Ammon's horn (tissue), 1 donor: ENCODE results near the gene SLC16A7.
"Not testable (repeated sequence)": the region's sequence is repeated elsewhere in the genome, so short reads cannot be mapped to it uniquely, and the experiment has no call there.

Source experiments
- DNase-seq: peaks from one replicate; pipeline ENCODE4 v3.0.0-alpha.2; 2016; ENCODE audit warnings: low spot score

SLC16A7 gene

DNA sequence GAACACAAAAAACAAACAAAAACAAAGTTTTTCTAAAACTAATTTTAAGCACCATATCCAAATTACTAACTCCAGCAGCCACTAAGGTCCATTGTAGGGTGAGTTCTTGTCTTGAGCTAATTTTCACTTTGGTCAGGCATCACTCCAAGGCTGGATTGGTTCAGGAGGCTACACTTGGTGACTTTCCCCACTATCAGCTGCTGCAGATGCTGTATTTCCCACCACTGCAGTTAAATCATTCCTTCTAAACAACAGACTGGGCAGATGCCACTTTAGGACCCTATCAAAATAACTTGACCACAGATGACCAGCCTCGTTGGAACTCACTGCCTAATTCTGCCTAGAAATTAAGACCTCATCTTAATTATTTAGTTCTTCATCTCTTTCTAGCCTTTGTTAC, 140.5 kb downstream of the SLC16A7 start:
- no peak for DNase-seq

DNA sequence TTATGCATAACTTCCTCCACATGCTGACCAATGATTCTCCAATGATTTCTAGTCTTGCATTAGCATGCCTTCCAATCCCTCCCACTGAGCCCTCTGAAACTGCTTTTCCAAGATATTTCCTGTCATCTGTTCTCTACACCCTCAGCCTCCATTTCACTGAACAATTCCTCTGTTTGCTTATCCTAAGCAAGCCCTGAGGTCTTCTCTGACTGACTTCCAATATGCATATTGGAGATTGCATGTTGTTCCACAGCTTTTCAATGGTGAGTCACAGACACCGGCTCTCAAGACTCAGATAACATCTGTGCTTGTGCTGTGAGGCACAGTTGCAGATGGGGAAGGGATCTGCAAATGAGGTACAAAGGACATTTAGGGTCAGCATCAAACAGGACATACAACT, 141.0 kb downstream of the SLC16A7 start:
- peak; percentile 17 for DNase-seq

DNA sequence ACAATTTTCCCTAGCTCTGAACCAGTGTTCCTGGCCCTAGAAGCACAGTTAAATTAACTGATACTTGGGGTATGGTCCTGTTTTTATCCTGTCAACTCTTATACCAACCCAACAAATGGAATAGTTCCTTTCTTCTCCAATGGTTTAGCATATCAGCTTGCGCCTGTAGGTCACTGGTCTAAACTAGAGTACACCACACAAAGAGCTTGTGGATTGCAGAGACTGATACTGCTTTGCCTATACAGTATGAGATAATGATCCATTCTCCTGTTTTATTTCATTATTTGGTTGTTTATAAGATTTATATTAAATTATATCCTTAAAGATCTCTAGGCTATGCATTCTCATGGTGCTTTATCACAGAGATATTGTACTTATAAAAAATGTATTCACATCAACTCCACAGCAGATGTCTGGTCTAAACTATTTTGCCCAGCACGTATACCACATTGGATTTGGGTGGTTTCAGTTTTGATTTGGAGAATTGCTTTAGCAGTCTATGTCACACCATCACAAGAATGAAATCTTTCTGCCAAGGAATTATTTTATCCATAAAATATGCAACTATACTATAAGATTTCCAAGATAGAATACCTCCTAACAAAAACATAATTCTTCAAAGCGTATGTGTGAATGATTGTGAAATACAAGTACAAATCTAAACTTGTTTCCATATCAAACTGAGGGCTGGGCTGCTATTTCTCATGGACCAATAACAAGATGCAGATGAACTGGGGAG, 142.1 kb downstream of the SLC16A7 start:
- DNase-seq, result no peak

DNA sequence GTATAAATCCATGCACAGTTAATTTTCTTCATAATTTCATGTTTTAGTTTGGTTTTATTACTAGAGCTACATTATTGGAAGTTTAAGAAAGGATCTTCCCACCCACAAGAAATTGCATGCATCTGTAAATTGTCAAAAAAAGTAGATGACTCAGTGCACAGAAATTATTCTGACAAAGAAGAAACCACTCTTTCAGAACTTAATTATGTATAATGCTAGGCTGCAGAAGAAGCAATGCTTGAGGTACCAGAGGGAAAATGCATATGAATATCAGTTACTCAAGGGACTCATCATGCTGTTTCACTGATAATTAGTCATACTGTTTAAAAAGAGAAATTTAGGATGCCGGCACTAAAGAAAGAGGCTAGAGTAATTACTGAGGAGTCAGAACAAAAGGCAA, 147.0 kb downstream of the SLC16A7 start:
- DNase-seq, result no peak

DNA sequence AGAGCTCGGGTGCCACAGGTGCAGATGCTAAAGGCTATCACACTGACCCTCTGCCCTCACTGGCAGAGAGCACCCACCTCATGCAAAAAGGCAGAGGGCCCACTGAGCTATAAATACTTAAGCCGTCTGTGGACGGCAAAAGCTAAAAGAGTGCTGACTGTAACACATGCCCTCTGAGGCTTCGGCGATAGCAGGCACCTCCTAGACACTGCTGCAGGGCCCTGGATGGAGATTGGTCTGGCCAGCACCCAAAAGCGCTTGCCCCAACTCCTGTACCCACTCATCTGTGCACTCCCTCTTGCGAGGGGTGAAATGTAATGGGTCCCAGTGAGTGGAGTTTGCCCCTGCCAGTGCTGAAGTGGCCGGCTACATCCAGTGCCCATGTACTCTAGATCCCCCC, 148.7 kb downstream of the SLC16A7 start:
- DNase-seq, result no peak

DNA sequence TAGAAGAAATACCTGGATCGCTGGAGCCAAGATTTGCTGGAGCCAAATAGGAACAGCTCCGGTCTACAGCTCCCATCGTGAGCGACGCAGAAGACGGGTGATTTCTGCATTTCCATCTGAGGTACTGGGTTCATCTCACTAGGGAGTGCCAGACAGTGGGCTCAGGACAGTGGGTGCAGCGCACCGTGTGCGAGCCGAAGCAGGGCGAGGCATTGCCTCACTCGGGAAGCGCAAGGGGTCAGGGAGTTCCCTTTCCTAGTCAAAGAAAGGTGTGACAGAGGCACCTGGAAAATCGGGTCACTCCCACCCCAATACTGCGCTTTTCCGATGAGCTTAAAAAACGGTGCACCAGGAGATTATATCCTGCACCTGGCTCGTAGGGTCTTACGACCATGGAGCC, 155.3 kb downstream of the SLC16A7 start:
- not testable (repeated sequence) for DNase-seq

DNA sequence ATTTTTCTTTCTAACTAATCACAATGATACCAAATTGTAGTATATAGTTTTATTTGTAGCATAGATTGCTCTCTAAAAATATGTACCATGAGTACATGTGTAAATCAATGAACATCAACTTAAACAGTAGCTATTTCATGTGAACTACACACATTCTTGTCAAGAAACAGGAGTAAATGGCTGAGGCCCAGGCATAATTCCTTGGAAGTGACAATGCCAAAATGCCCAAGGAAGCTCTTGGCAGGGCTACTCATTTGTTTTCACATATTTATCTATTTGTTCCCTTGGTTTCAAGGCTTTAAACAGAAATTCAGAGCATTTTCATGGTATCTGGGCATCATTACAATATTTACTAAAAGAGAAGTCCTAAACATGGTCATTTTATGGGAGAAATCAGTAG, 165.7 kb downstream of the SLC16A7 start:
- DNase-seq, result no peak

DNA sequence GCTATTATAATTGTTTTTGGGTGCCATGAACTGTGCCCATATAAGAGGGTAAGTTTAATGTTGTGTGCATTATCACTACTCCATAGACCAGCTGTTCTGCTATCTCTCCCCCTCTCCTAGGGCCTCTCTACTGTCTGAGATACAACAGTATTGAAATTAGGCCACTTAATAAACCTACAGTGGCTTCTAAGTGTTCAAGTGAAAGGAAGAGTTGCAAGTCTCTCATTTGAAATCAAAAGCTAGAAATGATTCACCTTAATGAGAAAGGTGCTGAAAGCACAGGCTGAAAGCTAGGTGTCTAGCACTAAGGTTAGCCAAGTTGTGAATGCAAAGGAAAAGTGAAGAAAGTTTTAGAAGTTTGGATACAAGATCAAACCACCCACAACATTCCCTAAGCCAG, 168.0 kb downstream of the SLC16A7 start:
- DNase-seq, result no peak

DNA sequence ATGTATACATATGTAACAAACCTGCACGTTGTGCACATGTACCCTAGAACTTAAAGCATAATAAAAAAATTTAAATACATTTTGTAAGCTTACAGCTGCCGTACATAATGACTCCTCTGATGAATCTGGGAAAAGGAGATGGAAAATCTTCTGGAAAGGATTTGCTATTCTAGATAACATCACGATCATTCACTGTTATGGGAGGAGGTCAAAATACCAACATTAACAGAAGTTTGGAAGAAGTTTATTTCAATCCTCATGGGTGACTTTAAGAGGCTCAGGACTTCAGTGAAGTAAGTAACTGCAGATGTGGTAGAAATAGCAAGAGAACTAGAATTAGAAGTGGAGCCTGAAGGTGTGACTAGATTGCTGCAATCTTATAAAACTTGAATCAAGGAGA, 172.2 kb downstream of the SLC16A7 start:
- no peak for DNase-seq

DNA sequence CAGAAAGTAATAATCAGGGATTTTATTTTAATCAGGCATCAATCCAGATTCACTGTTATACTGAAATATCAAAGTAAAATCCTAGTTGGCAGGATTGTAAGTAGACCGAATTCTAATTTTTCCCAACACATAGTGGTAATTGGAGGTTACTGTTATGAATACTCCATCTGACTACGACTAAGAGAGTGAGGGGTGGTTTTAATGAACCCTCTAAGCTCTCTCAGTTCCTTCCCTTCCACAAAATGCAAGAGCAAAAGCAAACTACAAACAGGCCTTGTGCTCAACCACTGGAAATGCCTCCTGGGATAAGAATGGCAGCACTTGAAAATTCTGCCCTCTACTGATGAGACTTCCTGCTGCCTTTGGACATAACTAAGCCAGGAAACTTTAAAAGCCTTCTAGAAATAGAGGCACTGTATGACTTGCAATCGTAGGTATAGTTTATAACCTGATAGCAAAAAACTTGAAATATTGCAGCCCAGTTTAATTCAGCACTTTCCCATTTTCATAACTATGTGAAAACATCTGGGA, 184.8 kb downstream of the SLC16A7 start:
- peak; percentile 56 for DNase-seq

DNA sequence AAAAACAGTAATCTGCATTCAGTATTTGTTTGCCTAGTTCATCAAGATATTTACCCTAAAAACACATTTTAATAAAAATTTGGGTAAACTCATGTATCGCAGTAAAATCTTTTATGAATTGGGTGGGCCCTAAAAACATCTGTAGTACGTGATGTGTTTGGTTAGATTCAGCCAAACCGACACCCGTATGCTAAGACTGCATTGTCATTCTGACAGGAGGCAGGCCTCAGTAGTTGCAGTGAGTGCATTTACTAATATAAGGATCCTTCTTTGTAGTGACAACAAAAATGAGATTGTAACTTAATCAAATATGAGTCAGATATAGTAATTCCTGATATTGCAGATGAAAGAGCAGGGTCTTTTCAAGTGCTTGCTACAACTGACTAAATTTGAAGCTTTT, 191.8 kb downstream of the SLC16A7 start:
- no peak for DNase-seq

DNA sequence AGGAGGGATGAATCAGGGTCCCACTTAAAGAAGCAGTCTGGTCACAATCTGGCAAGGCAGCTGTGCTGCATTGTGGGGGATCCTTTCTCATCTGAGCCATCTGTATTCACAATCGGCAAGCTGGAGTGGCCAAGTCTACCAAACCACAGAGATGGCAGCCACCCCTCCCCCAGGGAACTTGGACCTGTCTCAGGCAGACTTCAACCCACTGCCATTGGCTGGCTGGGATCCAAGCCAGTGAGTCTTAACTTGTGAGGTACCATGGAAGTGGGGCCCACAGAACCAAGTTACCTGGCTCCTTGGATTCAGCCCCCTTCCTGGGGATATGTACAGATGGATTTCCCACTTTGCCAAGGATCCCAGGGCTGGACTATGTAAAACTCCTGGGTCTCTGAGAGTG, 196.8 kb downstream of the SLC16A7 start:
- no peak for DNase-seq

DNA sequence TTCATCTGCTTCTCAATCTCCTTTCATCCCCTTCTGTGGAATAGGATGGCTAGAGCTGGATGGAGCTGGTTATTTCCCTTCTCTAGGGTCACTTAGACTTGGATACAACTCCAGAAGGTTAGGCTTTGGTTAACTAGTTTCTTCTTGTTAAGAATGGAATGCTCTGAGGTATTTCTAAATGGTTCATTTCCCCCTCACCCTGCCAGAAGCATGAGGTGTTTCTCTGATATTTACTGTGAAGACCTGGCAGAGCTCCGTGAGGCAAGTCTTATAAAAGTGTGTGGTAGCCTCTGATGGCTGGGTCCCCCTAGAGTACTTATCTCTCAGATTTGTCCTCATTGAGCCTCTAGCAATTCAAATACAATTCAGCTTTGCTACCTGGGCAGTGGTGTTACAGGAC, 207.9 kb downstream of the SLC16A7 start:
- no peak for DNase-seq

DNA sequence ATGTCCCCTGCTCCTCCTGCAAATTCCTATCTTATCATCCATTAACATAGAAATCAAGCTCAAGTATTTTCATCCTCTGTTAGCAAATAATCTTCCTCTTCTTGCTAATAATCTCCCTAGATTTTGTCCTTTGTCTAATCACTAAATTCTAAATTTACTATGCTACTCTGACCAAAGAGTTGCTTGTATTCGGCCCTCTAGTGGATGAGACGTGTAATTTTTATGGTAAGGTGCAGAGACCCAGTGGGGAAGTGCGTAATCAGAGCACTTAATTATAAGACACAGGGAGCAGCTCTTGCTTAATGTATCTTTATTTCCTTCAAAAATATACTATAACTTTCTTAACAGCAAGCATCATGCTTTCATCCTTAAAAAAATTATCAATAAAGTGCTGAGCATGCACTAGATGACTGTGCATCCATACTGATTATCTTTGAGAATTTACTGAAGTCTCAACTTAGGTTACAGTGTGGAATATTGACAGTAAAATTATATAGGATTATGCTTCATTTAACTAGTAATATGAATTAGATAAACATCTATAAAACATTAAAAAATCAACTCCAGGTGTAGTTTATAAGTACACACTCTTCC, 212.6 kb downstream of the SLC16A7 start:
- peak; percentile 52 for DNase-seq

DNA sequence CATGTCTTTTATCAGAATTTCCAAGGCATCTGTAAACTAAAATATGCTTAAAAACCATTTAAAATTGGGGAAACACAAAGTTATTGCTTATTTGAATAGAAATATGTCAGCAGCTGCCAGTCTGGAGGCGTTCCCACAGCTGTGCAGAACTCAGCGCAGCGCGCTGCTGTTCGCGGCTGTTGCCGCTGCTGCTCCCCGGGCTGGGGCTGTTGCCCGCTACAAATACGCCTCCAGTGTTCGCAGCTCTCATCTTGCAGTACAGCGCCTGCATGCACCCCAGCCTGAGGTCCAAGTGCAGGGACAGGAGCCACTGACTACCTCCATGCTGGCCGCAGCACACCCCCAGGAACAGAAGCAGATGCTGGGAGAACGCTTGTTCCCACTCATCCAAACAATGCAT, 216.2 kb downstream of the SLC16A7 start:
- no peak for DNase-seq

DNA sequence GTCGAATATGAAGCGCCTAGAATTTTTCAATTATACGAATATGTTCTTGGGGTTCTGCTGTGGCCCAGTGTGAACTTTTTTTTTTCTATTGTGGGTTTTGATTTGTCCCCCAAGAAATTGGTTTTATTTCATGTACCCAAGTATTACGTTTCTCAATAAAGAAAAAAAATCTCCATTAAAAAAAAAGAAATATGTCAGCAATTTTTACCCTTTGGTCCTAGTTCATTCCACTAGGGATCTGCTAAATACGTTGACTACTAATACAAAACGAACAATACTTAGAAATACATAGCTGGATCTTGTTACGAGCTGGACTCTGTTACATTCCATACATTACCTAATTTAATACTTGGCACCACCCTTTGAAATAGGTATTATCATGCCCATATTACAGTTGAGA, 216.9 kb downstream of the SLC16A7 start:
- DNase-seq, result no peak

DNA sequence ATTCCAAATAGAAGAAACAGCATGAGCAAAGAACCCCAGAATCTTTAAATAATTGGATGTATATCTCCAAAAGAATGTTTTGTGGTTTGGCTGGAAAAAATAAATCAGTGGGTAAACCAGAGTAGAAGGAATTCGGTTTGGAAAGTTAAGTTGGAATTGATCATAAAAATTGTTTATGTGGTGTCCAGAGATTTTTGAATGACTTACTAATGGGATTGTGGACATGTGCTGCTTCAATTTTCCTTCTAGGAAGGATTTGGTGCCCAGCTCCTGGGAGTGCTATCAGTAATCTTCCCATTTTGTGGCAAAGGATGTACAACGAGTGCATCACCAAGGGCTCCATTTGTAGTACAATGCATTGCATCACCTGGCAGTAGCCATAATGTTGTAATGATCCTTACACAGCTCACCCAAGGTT, 224.8 kb downstream of the SLC16A7 start:
- DNase-seq, result no peak

DNA sequence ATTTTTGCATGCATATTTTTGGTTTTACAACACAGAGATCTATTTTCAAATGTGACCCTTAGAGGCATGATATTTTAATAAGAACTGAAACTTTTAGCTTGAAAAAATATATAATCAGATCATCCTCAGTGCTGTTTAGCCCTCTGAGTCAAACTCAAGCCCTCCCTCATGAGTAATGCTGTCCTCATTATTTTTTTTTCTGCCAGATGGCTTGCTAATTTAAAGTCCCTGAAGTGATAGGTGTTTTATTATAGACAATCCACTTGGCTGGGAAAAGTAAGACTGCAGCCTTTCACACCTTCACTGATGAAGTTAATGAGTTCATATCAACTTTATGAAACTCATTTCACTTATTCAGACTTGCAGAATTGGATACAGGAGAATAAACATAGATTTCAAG, 227.7 kb downstream of the SLC16A7 start:
- DNase-seq, result no peak

DNA sequence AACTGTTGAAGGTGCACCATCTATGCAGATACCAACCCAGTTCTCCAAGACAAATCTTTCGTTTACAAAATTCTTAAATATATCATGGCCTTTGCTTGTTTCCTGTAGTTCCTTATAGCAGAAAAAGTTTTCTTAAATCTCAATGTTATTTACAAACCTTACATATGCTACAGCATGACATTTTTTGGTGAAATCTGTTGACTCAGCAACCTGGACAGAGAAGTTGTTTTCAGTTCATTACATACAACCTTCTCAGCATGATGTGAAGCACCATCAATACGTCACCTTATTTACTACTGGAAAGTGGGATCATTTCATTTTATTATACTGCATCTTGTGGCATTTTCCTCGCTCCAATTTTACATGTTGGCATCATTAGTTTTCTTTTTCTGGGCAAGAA, 231.9 kb downstream of the SLC16A7 start:
- no peak for DNase-seq

DNA sequence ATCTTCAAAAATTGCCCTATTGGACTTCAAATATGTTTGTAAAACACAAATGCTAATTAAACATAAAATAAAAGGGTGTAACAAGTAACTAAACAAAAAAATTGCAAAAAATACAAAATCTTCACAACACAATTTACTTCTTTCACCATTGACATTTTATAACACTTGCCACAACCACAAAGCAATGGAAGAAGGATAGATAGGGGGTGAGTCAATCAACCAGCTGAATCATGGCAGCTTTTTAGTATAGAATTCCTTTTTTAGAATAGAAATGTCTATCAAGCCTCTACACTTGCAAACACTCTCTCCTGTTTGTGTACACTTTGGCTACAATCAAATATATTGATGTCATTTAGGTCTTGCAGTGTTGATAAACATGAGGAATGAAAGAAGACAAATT, 232.7 kb downstream of the SLC16A7 start:
- DNase-seq, result no peak

DNA sequence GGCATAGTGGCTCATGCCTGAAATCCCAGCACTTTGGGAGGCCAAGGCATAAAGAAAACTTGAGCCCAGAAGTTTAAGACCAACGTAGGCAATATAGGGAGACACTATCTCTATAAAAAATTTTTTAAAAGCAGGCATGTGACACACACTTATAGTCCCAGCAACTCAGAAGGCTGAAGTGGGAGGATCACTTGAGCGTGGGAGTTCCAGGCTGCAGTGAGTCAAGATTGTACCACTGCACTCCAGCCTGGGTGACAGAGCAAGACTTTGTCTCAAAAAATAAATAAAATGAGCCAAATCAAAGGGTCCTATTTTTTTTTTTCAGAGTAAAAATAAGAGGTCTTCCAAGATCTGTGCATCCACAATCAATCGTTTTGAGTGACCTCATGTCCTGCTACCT, 237.6 kb downstream of the SLC16A7 start:
- DNase-seq, result no peak

DNA sequence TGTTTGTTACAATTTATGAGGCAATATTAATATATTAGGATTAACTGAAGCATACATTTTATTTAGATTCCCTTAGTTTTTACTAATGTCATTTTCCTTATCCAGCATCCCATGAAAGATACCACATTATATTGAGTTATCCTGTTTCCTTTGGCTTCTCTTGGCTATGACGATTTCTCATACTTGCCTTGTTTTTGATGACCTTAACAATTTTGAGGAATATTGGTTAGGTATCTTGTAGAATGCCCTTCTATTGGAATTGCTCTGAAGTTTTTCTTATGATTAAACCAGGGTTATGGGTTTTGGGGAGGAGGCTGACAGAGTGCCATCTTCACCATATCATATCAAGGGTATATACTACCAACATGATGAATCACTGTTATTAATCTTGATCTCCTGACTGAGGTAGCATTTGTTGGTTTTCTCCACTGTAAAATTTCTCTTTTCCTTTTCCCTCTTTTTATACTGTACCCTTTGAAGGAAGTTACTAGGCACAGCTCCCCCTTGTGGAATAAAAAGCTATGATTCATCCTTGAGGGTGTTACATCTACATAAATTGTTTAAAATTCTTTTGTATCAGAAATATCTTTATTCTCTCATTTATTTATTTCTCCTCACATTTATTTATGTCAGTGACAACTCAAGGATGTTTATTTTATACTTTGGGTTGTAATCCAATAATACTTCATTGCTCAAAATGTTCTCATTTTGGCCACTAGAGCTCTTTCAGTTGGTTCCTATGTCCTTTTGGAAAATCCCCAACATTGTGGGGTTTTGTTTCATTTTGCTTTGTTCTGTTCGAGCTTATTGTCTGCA, 239.0 kb downstream of the SLC16A7 start:
- no peak for DNase-seq
